H9 (cell line): Measurements from ENCODE around the gene MEDAG. TPM values are rescaled to one million over a fixed set of nuclear protein-coding genes. Genes with fewer than 3 reads are reported as not detected.

Experiments used
- DNase-seq: peaks from one replicate; pipeline ENCODE4 v3.0.0-alpha.2; 2017
- H2AFZ ChIP-seq: one replicate; pipeline ENCODE4 v1.6.1; 2013; ENCODE audit warnings: mild to moderate bottlenecking, low read length, control low read depth, moderate library complexity
- H2AK5ac ChIP-seq: 2 replicates; pipeline ENCODE4 v1.6.1; 2013; ENCODE audit warnings: low read length, control low read depth, mixed read lengths; ENCODE audit not compliant: insufficient read length
- H2BK120ac ChIP-seq: one replicate; pipeline ENCODE4 v1.6.1; 2013; ENCODE audit warnings: low read depth, mild to moderate bottlenecking, low read length, control low read depth, inconsistent platforms; ENCODE audit not compliant: poor library complexity, severe bottlenecking
- H2BK12ac ChIP-seq: 2 replicates; pipeline ENCODE4 v1.6.1; 2013; ENCODE audit warnings: low read length, control low read depth, mixed read lengths, low read depth; ENCODE audit not compliant: insufficient read length
- H2BK15ac ChIP-seq: 2 replicates; pipeline ENCODE4 v1.6.1; 2013; ENCODE audit warnings: low read depth, low read length, control low read depth
- H2BK20ac ChIP-seq: one replicate; pipeline ENCODE4 v1.6.1; 2013; ENCODE audit warnings: low read depth, mild to moderate bottlenecking, low read length, control low read depth, inconsistent platforms; ENCODE audit not compliant: poor library complexity, severe bottlenecking
- H2BK5ac ChIP-seq: 2 replicates; pipeline ENCODE4 v1.6.1; 2013; ENCODE audit warnings: low read length, control low read depth, mixed read lengths; ENCODE audit not compliant: insufficient read length
- H3K14ac ChIP-seq: 2 replicates; pipeline ENCODE4 v1.6.1; 2013; ENCODE audit warnings: low read length, control low read depth; ENCODE audit not compliant: insufficient read depth
- H3K18ac ChIP-seq: 2 replicates; pipeline ENCODE4 v1.6.1; 2013; ENCODE audit warnings: low read depth, mild to moderate bottlenecking, mixed read lengths, low read length, control low read depth; ENCODE audit not compliant: insufficient read length
- H3K23ac ChIP-seq: 2 replicates; pipeline ENCODE4 v1.6.1; 2013; ENCODE audit warnings: low read length, control low read depth, mixed read lengths, low read depth; ENCODE audit not compliant: insufficient read length
- H3K23me2 ChIP-seq: 2 replicates; pipeline ENCODE4 v1.6.1; 2013; ENCODE audit warnings: low read depth, mild to moderate bottlenecking, mixed read lengths, low read length, control low read depth; ENCODE audit not compliant: insufficient read length, poor library complexity, severe bottlenecking
- H3K27ac ChIP-seq: 2 replicates; pipeline ENCODE4 v1.5.1; 2013; ENCODE audit warnings: low read length, control low read depth, mixed read lengths, low read depth; ENCODE audit not compliant: insufficient read length
- H3K27me3 ChIP-seq: 2 replicates; pipeline ENCODE4 v1.6.1; 2013; ENCODE audit warnings: low read length, control low read depth, inconsistent platforms; ENCODE audit not compliant: insufficient read depth
- H3K4ac ChIP-seq: 2 replicates; pipeline ENCODE4 v1.6.1; 2013; ENCODE audit warnings: low read depth, mild to moderate bottlenecking, control low read depth, inconsistent platforms, low read length, moderate library complexity
- H3K4me1 ChIP-seq: 2 replicates; pipeline ENCODE4 v1.6.1; 2013; ENCODE audit warnings: low read length, control low read depth, inconsistent platforms; ENCODE audit not compliant: insufficient read depth
- H3K4me2 ChIP-seq: 2 replicates; pipeline ENCODE4 v1.6.1; 2013; ENCODE audit warnings: low read length, control low read depth, mixed read lengths; ENCODE audit not compliant: insufficient read length, insufficient read depth
- H3K56ac ChIP-seq: 2 replicates; pipeline ENCODE4 v1.6.1; 2013; ENCODE audit warnings: low read depth, mild to moderate bottlenecking, mixed read lengths, low read length, control low read depth; ENCODE audit not compliant: insufficient read length
- H3K79me1 ChIP-seq: 2 replicates; pipeline ENCODE4 v1.6.1; 2013; ENCODE audit warnings: low read depth, mild to moderate bottlenecking, moderate library complexity, low read length, control low read depth, inconsistent platforms; ENCODE audit not compliant: insufficient read depth, poor library complexity, severe bottlenecking
- H3K79me2 ChIP-seq: 2 replicates; pipeline ENCODE4 v1.6.1; 2013; ENCODE audit warnings: low read length, control low read depth, inconsistent platforms; ENCODE audit not compliant: insufficient read depth
- H3K9ac ChIP-seq: 2 replicates; pipeline ENCODE4 v1.6.1; 2013; ENCODE audit warnings: low read length, control low read depth, mixed read lengths; ENCODE audit not compliant: insufficient read length; ENCODE audit errors: extremely low read depth
- H3K9me3 ChIP-seq: one replicate; pipeline ENCODE4 v1.6.1; 2013; ENCODE audit warnings: low read depth, low read length, inconsistent platforms; ENCODE audit not compliant: control insufficient read depth
- H3T11ph ChIP-seq: one replicate; pipeline ENCODE4 v1.6.1; 2013; ENCODE audit warnings: mild to moderate bottlenecking, low read length, control low read depth, inconsistent platforms
- H4K20me1 ChIP-seq: one replicate; pipeline ENCODE4 v1.6.1; 2013; ENCODE audit not compliant: control insufficient read depth, insufficient read length, insufficient read depth
- H4K5ac ChIP-seq: 2 replicates; pipeline ENCODE4 v1.6.1; 2013; ENCODE audit warnings: low read depth, mild to moderate bottlenecking, mixed read lengths, low read length, control low read depth; ENCODE audit not compliant: insufficient read length
- H4K8ac ChIP-seq: replicated peaks from 2 replicates; pipeline ENCODE4 v1.6.1; 2013; ENCODE audit warnings: low read length, control low read depth, mixed read lengths, low read depth; ENCODE audit not compliant: insufficient read length
- H4K91ac ChIP-seq: 2 replicates; pipeline ENCODE4 v1.6.1; 2013; ENCODE audit warnings: low read depth, mild to moderate bottlenecking, moderate library complexity, mixed read lengths, low read length, control low read depth; ENCODE audit not compliant: insufficient read length
- H3K27ac Mint-ChIP-seq, 3 experiments: 2 replicates in 2 of 3; 3 replicates in 1 of 3; pipeline ENCODE4 v1.8.0; 2020 to 2021; ENCODE audit warnings: mixed read lengths in 3 of 3, mild to moderate bottlenecking in 1 of 3, moderate library complexity in 1 of 3
- H3K27me3 Mint-ChIP-seq: 2 replicates; pipeline ENCODE4 v1.8.0; 2021; ENCODE audit warnings: low read depth, mild to moderate bottlenecking, moderate library complexity, mixed read lengths
- H3K36me3 Mint-ChIP-seq, 3 experiments: 2 replicates in 2 of 3; 3 replicates in 1 of 3; pipeline ENCODE4 v1.8.0; 2020 to 2021; ENCODE audit warnings: low read depth in 3 of 3, mixed read lengths in 3 of 3; ENCODE audit not compliant: insufficient read depth in 1 of 3
- H3K4me1 Mint-ChIP-seq, 2 experiments: 2 replicates each; pipeline ENCODE4 v1.8.0; 2020; ENCODE audit warnings: mixed read lengths in 2 of 2
- H3K4me3 Mint-ChIP-seq, 2 experiments: 2 replicates in 1 of 2; 3 replicates in 1 of 2; pipeline ENCODE4 v1.8.0; 2020 to 2021; ENCODE audit warnings: mild to moderate bottlenecking in 2 of 2, mixed read lengths in 2 of 2, moderate library complexity in 1 of 2
- H3K9me3 Mint-ChIP-seq, 2 experiments: 2 replicates in 1 of 2; 3 replicates in 1 of 2; pipeline ENCODE4 v1.8.0; 2020; ENCODE audit warnings: mild to moderate bottlenecking in 2 of 2, mixed read lengths in 2 of 2, moderate library complexity in 1 of 2
- WGBS: extraction: QIAGEN DNeasy Blood & Tissue Kit; methylation state at CpG from one replicate; pipeline ENCODE4 v1.1.7; 2013; ENCODE audit warnings: missing lambda C conversion rate, low lambda C conversion rate, mixed read lengths; ENCODE audit not compliant: insufficient read length; ENCODE audit errors: extremely low coverage; 5-methylcytosine and 5-hydroxymethylcytosine counted together
- total RNA-seq: library from RNA; stranded (reverse); gene quantifications from 2 replicates; pipeline ENCODE4 v1.2.1, GENCODE V29; 2021
- TF ChIP-seq, protein P1 (sequence below): fragments of 200-600 bp; sonication (generic); conservative IDR thresholded peaks from 3 replicates; pipeline ENCODE4 v1.8.0; 2021; ENCODE audit warnings: antibody characterized with exemption, mild to moderate bottlenecking

MEDAG gene
- total RNA-seq, 1 experiment from 2014 or later, result 0.87 TPM

DNA sequence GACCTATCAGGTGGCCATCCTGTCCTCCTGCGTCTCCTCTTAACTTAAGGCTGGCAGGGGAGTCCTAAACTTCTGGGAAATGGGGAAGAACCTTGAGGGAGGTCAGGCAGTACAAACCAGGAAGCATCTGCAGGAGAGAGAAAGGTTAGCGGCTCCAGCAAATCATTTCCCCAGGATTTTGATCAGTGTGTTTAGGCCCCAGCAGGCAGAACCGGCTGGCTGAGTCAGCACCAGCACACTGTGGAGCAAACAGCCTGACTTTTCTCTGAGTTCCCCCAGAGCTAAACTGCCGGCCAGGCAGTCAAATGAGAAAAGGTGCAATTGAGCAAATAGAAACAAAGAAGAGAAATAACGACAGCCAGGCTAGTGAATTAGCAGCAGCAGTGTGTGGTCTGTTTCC, 46.7 kb upstream of the MEDAG start:
- Histone ChIP-seq H4K5ac (no peak overlapping the region), H2BK5ac (no peak overlapping the region), H3K18ac (no peak overlapping the region), H3K9me3 (no peaks in the 10 kb centered on the region), H3K23ac (no peak overlapping the region), H3K27me3 (peaks cover 8% of the 10 kb centered on the region; the same call in 1 of the 2 replicates), H2BK15ac (no peak overlapping the region), H3K23me2 (peaks cover 8% of the 10 kb centered on the region), H2AK5ac (no peak overlapping the region), H3K27ac (no peak overlapping the region), H3K56ac (no peak overlapping the region), H3K14ac (no peak overlapping the region), H2BK120ac (no peak overlapping the region), H3K4me1 (peaks cover 7% of the 10 kb centered on the region; the same call in 1 of the 2 replicates), H2BK20ac (no peak overlapping the region), H3K9ac (no peak overlapping the region), H3K79me1 (no peaks in the 10 kb centered on the region), H3K4me2 (no peak overlapping the region), H2BK12ac (no peak overlapping the region), H4K20me1 (no peaks in the 10 kb centered on the region), H3K79me2 (no peaks in the 10 kb centered on the region), H3K4ac (no peak overlapping the region), H4K91ac (no peak overlapping the region), H4K8ac (no peak overlapping the region), H2AFZ (no peak overlapping the region), H3T11ph (no peak overlapping the region)
- Mint-ChIP-seq H3K27ac (no peak overlapping the region), H3K9me3 (no peaks in the 10 kb centered on the region; a peak in 1 of 5 replicates), H3K4me1 (peaks cover 24 to 30% of the 10 kb centered on the region in 2 experiments), H3K4me3 (no peak overlapping the region), H3K27me3 (peaks cover 66% of the 10 kb centered on the region), H3K36me3 (0 out of 7 replicates have a peak, but pooled peaks cover 0 to 4% (median 0%) of the 10 kb centered on the region in 3 experiments)
- WGBS, result no CpG with 5 or more reads among the region's 5 CpGs
- no peak for DNase-seq
- TF ChIP-seq, protein P1, sequence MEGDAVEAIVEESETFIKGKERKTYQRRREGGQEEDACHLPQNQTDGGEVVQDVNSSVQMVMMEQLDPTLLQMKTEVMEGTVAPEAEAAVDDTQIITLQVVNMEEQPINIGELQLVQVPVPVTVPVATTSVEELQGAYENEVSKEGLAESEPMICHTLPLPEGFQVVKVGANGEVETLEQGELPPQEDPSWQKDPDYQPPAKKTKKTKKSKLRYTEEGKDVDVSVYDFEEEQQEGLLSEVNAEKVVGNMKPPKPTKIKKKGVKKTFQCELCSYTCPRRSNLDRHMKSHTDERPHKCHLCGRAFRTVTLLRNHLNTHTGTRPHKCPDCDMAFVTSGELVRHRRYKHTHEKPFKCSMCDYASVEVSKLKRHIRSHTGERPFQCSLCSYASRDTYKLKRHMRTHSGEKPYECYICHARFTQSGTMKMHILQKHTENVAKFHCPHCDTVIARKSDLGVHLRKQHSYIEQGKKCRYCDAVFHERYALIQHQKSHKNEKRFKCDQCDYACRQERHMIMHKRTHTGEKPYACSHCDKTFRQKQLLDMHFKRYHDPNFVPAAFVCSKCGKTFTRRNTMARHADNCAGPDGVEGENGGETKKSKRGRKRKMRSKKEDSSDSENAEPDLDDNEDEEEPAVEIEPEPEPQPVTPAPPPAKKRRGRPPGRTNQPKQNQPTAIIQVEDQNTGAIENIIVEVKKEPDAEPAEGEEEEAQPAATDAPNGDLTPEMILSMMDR, result no peak
